HuH-7.5 (cell line): ENCODE data around the gene RALBP1.
"Not testable (repeated sequence)": the region's sequence is repeated elsewhere in the genome, so short reads cannot be mapped to it uniquely, and the experiment has no call there.

ENCODE experiments used
- DNase-seq: peaks from one replicate; pipeline ENCODE4 v3.0.0; 2011; ENCODE audit warnings: low spot score

RALBP1 gene

DNA sequence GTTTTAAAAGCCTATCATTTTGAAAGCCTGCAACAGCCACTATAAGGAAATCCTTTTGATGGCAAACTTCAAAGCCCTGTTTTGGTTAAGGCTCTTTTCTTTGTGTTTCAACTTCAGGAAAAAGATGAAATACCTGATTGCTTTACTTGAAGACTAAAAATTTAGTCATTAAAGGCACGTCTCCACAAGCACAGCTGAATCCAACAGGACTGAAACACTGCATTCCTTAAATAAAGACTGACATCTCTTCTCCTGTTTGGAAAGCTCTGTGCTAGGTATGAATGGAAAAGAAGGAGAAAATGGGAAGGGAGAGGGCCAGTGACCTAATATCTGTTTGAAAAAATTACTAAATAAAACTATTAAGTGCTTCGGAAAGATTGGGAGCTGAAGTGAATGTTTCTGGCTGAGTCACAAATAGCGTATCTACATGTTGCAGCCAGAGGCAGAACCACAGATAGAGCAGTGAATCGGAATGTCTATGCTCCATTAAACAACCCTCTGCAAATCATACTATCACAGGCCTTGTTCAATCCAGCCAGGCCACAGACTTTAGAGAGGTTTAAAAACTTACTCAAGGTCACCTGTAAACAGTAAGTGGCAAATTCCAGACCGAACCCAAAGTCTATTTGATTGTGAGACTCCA lies 21.1 kb upstream of the RALBP1 start:
- DNase-seq, result no peak

DNA sequence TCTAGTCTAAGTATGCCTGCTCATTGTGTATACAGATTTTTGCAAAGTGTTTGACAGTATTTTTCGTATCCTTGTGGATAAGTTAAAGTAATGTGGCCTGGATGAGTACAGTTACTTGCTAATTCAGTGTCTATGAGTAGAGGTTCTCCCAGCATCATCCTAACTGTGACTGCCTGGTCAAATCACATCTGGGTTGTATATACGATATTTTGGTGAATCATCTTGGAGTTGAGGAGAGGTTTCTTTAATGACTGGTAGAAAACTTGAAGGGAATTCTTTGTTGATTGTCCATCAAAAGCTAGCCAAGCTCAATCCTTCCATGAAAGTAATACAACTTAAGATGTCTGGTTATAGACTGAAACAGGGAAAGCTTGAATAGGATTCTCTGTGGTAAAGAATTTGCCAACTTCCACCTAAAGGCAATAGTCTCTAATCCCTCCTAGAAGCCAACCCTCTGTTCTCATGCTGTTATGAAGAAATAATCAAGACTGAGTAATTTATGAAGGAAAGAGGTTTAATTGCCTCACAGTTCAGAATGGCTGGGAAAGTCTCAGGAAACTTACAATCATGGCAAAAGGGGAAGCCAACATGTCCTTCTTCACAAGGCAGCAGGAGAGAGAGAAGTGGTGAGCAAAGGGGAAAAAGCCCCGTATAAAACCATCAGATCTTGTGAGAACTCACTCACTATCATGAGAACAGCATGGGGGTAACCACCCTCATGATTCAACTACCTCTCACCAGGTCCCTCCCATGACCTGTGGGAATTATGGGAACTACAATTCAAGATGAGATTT lies 19.4 kb upstream of the RALBP1 start:
- DNase-seq, result no peak

DNA sequence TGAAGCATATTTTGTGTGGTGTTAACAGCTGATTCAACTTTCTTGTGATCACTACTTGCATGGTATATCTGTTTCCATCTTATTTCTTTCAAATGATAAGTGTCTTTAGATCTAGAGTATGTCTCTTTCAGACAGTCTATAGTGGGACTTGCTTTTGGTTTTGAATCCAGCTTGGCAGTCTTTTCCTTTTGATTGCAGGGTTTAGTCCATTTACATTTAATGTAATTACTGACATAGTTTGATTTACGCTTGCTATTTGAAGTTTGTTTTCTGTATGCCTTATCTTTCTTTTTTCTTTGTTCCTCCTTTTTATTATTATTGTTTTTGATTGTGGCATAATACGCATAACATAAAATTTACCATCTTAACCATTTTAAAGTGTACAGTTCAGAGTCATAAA lies 9.2 kb upstream of the RALBP1 start:
- no peak for DNase-seq

DNA sequence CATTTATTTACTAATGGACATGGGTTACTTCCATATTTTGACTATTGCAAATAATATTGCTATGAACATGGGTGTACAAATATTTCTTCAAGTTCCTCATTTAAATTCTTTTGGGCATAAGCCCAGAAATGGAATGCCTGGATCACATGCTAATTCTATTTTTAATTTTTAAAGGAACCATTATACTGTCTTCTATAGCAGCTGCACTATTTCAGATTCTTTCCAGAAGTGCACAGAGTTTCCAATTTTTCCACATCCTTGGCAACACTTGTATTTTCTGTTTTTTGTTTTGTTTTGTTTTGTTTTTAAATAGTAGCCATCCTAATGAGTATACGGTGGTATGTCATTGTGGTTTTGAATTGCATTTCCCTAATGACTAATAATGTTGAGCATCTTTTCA lies 8.5 kb upstream of the RALBP1 start:
- DNase-seq, result no peak

DNA sequence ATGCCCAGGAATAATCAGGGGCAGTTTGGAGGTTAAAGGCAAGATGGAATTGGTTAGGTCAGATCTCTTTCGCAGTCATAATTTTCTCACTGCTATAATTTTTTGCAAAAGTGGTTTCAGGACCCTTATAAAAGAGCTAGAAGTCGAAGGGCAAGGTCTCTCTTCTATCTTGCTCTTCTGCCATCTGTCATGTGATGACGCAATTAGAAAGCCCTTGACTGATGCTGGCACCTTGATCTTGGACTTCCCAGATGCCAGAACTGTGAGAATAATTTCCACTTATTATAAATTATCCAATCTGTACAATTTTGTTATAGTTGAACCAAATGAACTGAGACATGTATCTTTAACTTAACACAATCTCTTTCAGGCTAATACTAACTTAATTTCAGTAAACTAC lies 6.3 kb upstream of the RALBP1 start:
- DNase-seq, result no peak

DNA sequence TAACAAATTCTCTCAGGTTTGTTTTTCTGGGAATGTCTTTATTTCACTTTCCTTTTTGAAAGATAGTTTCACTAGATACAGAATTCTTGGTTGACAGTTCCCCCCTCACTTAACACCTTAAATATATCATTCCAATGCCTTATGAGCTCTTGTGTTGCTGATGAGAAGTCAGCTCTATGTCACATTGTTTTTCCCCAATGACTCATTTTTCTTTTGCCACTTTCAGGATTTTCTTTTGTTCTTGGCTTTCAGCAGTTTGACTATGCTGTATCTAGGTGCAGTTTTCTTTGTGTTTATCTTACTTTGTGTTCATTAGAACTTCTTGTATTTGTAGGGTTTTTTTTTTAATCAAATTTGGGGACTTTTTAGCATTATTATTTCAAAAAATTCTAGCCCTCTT lies 5.6 kb upstream of the RALBP1 start:
- no peak for DNase-seq

DNA sequence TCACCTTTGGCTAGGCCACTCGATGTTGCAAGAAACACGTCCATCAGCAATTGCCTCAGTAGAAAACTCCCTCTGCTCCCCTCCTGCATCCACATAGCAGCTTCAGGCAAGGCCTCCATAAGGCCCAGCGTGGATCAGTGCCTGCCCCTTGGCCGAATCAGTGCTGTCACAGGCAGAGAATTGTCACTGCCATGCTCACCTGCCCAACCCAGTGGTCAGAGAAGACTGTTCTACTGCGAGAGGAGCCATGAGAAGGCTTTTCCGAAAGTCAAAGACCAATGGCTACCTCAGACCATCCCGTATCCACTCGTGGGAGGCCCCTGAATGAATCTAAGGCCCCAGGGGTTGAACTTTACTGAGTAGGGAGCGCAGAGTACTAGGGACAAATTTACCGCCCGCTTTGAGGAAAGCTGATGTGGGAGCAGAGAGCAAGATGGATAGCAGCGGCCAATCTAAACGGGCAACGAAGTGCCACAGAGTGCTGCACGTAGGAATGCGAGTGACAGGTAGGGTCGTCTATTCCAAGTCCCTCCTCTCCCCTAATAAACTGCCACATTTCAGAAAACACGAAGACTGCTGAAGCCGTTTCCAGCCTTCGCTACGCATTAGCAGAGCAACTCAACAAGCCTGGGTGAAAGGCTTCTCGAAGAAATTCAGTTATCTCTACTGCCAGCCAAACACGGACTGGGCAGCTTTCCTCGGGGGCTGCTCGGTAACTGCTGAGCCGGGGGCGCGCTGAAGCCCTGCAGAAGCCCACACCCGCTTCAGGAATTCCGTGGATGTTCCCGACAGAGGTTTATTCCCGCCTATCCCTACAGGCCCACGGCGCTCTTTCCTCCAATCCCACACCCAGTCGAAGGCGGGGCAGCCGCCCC lies 968 bp upstream of the RALBP1 start:
- peak; percentile 69 for DNase-seq

DNA sequence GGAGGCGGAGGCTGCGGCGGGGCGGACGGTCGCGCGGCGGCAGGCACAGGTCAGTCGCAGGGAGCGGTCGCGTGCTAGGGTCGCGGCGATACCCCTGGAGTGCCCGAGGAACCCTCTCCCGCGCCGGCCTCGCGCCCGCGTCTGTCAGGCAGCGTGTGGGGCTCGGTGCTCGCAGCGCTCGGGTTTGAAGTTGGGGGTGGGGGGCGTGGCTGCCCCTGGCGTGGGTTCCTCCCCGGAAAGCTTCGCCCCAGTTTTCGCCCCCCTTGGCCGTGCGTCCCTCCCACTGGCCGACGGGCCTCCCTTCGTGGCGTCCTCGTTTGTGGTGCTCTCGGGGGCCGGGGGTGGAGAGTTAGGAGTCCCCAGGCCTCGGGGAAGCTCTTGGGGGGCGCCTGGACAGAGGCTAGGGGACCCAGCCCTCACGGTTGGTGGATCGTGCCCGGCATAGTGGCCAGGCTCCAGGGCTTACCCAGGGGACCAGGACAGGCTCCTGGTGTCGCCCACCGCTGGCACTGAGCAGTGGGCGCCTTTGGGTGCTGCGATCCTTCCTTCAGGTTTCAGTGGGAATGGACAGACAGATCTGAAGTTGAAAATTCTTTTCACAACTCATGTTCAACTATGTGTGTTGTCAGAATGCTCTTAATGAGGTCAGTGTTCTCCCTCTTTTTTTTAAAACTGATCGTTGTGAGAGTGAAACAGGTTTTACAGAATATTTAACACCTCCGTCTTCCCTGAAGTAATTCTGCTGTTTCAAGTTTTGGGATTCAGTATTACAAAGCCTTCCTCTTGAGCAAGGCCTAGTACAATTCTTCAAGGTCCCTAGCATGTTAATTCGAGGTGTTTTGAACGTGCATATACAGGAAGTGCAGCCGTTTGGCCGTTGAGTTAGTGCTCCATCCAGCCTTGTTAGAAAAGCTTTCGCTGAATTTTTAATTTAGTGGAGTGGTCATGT lies 604 bp downstream of the RALBP1 start:
- peak; percentile 38 for DNase-seq

DNA sequence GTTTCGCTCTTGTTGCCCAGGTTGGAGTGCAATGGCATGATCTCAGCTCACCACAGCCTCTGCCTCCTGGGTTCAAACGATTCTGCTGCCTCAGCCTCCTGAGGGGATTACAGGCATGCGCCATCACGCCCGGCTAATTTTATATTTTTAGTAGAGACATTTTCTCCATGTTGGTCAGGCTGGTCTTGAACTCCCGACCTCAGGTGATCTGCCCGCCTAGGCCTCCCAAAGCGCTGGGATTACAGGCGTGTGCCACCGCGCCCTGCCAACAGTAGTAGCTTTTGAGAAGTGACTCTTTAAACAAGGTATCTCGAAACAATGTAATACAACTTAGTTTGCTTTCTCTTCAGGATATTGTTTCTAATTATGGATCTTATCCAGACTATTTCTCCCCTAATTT lies 1.6 kb downstream of the RALBP1 start:
- DNase-seq, result not testable (repeated sequence)

DNA sequence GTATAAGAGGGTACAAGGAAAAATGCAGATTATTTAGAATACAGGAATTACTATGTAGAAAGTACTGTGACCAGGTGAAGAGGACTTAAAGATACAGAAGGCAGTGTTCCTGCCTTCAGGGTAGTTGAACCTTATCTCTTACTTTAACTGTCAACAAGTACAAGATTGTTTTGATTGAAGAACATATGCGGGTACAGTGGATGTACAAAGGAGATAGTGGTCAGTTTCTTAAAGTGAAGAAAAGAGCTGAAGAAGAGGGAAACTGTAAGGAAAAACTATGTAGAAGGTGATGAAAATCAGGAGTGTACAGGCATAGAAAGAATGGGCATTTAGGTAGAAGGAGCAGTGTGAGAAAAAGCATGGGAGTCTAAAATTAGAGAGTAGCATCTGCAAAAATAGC lies 2.2 kb downstream of the RALBP1 start:
- no peak for DNase-seq

DNA sequence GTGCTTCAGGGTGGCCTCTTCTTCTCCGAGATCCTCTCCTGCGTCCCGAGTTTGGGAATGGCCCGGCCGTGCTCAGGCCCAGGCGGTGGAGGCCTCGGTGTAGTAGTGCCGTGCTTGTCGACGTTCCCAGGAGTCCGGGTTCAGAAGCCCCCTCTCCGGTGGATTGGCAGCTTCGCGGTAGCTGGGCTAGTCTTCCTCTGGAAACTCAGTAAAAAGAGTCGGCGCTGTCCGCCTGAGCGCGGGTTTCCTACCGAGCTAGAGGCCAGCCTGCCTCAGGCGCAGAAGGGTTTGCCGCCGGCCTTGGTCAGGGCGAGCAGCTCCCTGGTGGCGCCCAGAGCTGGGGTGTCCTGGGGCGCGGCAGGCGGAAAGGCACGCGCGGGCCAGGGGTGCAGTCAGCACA lies 3.2 kb downstream of the RALBP1 start:
- no peak for DNase-seq

DNA sequence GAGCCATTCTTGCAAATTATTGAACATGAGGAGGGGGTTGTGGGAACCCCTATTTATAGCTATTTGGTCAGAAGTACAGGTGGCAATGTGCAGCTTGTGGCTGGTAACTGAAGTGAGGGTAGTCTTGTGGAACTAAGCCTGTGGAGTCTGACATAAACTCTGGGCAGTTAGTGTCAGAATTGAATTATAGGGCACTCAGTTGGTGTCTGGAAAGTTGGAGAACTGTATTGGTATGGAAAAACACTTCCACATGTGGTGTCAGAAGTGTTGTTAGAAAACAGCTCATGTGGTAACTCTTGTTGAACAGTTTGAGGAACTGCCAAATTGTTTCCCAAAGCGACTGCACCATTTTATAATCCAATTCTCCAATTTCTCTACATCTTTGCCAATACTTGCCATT lies 7.5 kb downstream of the RALBP1 start:
- DNase-seq, result no peak

DNA sequence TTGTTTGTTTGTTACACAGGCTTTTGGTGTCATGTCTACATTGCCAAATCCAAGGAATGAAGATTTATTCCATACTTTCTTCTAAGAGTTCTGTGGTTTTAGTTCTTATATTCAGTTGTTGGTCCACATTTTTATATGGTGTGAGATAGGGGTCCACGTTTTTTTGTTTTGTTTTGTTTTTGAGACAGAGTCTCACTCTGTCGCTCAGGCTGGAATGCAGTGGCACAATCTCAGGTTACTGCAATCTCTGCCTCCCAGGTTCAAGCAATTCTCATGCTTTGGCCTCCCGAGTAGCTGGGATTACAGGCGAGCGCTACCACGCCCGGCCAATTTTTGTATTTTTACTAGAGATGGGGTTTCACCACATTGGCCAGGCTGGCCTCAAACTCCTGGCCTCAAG lies 8.2 kb downstream of the RALBP1 start:
- DNase-seq, result no peak

DNA sequence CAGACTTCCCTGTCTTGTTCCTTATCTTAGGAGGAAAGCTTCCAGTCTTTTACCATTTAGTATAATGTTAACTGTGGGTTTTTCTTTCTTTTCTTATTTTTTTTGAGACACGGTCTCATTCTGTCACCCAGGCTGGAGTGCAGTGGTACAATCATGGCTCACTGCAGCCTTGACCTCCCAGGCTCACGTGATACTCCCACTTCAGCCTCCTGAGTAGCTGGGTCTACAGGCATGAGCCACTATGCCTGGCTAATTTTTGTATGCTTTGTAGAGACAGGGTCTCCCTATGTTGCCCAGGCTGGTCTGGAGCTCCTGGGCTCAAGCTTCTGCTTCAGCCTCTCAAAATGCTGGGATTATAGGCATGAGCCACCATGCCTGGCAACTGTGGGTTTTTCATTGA lies 9.5 kb downstream of the RALBP1 start:
- DNase-seq, result not testable (repeated sequence)

DNA sequence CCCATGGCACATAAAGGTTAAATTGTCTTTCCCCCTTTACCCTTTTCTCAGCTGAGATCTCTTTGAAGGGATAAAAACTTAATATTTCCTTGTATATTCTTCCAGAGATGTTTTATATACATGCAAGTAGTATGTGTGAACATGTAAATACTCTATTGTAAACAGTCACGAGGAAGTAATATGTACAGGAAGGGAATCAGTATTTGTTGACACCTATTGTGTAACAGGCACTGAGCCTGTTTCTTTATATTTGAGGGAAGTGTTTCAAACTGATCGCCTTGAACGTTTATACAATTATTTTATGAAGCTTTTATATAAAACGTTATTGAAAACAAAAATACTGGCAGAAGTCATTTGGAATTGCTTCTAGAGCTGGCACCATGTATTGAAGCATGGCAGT lies 13.2 kb downstream of the RALBP1 start:
- DNase-seq, result no peak

DNA sequence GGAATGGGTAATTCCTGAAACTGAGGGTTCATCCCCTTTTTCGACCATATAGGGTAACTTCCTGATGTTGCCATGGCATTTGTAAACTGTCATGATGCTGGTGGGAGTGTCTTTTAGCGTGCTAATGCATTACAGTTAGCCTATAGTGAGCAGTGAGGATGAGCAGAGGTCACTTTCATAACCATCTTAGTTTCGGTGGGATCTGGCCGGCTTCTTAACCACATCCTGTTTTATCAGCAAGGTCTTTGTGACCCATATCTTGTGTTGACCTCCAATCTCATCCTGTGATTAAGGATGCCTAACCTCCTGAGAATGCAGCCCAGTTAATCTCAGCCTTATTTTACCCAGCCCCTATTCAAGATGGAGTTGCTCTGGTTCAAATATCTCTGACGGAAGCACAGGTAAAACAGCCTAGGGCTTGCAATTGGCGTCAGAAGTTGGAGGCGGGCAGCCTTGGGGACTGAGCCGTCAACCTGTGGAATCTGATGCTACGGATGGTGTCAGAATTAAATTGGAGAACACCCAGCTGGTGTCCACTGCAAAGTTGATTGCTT lies 19.5 kb downstream of the RALBP1 start:
- DNase-seq, result no peak

DNA sequence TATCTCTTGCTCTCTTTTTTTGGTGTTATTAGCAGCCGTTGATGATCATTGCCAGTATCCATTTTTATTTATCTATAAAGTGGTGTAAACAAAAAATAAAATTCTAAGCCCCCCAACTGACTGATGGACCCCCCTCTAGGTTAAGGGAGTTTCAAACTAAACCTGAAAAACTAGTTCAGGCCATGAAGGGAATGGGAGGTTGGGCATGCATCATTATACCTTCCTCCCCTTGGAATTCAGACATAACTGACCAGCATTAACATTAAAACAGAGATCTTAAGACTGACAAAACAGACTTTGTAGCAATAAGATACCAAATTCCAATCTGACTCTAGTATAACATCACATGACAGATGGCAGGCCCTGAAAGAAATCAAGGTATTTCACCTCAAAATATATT lies 20.2 kb downstream of the RALBP1 start:
- no peak for DNase-seq

DNA sequence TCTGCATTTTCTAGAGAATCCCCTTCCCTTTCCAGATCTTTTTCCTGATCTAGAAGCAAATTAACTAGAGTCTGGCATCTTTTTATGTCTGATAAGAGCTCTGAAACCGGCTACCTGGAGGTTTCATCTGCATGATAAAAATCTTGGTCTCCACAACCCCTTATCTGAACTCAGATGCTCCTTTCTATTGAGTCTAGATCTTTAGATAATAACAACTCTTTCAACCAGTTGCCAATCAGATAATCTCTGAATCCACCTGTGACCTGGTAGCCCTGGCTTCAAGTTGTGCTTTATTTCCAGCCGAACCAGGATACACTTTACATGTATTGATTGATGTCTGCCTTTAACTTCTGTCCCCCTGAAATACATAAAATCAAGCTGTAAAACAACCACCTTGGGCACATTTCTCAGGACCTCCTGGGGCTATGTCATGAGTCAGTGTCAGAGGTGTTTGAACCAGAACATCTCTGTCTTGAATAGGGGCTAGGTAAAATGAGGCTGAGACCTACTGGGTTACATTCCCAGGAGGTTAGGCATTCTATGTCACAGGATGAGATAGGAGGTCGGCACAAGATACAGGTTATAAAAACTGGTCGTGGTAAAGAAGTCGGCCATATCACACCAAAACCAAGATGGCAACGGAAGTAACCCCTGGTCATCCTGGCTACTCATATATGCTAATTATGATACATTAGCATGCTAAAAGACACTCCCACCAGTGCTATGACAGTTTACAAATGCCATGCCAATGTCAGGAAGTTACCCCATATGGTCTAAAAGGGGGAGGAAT lies 20.8 kb downstream of the RALBP1 start:
- DNase-seq, result no peak

DNA sequence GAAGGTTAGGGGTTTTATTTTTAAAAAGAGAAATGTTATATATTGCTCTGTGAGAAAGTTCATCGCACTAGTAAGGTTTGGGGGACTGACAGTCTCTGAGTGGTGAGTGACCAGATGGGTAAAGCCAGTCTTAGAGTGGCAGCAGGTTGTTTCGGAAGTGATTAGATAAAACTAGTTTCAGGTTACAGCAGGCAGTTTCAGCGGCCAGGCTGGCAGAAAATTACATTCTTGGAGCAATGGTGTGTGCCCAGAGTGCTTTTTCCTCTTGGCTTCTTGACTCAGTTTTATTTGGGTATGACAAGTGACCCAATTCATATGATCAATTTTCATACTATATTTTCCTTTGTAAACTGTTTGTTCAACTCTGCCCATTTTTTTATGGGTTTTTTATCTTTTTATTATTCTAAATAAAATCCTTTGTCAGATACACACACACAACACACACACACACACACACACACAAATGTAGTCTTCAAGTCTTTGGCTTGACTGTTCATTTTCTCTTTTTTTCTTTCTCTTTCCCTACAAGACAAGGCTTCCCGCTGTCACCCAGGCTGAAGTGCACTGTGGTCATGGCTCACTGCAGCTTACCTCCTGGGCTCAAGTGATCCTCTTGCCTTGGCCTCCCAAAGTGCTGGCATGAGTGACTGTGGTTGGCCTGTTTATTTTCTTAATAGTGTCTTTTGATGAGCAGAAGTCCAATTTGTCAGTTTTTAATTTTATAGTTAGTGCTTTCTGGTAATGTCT lies 30.9 kb downstream of the RALBP1 start:
- no peak for DNase-seq

DNA sequence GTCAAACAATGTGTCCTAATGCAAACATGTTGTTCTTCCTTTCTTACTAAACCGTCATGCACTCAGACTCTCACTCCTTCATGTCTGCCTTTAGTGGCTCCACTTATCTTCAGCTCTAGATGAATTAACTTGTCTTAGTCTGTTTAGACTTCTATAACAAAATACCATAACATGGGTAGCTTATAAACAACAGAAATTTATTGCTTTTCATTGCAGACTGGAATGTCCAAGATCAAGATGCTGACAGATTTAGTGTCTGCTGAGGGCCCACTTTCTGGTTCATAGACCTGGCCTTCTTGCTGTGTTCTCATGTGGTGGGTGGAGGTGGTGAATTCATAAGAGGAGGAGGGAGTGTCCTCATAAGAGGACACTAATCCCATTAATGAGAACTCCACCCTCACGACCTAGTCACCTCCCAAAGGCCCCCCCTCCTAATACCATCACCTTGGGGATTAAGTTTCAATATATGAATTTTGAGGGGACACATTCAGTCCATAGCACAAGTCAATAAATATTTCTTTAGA lies 32.3 kb downstream of the RALBP1 start:
- no peak for DNase-seq
